CMK (cell line): ENCODE measurements around the gene FAM170B.

Experiments used
- DNase-seq: peaks from one replicate; pipeline ENCODE4 v3.0.0-alpha.2; 2010; ENCODE audit warnings: low read depth

Gene FAM170B

DNA sequence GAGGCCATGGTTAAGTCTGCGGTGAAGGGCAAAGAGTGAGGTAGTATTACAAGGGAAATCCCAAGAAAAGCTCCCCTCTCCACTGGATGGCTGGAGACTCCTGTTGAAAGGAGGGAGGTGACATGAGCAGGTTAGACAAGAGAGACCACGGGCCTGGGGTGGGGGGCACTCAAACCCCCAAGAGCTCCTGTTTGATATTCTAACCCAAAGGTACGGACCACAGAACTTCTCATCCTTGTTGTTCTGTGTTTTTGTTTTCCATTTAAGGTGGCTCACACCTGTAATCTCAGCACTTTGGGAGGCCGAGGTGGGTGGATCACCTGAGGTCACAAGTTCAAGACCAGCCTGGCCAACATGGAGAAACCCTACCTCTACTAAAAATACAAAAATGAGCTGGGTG lies 30.1 kb downstream of the FAM170B start:
- no peak for DNase-seq

DNA sequence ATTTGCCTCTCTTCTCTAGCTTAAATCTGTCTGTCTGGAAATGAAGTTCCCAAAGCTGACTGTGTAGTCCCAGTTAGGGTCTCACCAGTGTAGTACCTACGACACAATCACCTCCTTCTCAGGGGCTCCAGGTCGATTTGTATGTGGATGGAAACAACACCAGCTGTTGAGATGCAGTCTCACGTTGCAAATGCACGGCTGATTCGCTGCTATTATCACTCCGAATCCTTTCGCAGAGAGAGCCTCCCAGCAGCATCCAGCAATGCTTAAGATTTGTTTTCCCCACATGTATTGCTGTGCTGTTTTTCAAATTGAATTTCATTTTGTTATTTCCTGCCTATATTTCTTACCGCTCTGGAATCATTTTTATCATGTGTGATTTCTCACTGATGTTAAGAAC lies 34.8 kb downstream of the FAM170B start:
- no peak for DNase-seq

DNA sequence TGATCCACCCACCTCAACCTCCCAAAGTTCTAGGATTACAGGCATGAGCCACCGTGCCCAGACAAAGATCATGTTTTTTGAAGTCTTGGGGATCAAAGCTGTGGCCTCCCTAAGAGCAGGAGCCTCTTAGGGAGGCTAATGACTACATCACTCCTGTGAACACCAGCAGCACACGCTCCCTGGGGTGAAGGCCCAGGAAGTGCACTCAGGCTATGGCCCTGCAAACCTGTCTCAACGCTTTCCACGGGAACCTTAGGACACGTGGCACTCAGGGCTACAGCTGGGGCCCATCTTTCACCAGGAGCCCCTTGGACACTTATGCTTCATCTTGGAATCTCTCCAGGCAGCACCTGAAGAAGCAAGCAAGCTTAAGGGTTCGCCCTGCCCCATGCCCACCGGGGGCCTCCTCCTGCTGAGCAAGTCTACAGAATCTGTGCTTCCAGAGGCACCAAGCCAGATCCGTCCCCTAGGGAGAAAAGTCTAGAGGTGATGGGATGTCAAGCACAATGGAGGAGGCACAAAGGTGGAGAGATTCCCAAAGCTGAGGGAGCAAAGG lies 36.9 kb downstream of the FAM170B start:
- DNase-seq: no peak

- no peak for DNase-seq
These were observed 39.2 kb downstream of the FAM170B start for GRCh38 chr10:49094646-49095045.

GRCh38 chr10:49093922-49094321 lies 39.9 kb downstream of the FAM170B start:
- DNase-seq: no peak

DNA sequence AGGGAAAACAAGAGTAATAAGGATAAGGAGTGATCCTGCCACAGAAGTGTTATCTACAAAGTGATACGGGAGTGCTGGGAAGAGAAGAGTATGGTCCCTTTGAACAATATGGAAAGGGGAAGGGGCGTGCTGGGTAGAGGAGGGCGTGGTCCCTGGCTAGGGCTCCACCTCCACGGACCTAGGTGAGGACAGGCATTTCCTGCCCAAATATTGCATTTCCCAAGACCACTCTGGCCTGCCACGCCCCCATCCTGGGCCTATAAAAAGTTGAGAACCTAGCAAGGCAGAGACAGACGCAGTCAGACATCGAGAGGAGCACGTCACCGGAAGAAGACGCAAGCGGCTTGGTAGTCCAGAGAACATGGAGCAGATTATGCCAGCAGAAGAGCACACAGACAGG lies 41.3 kb downstream of the FAM170B start:
- no peak for DNase-seq

GRCh38 chr10:49091450-49092210 lies 42.2 kb downstream of the FAM170B start:
- no peak for DNase-seq

DNA sequence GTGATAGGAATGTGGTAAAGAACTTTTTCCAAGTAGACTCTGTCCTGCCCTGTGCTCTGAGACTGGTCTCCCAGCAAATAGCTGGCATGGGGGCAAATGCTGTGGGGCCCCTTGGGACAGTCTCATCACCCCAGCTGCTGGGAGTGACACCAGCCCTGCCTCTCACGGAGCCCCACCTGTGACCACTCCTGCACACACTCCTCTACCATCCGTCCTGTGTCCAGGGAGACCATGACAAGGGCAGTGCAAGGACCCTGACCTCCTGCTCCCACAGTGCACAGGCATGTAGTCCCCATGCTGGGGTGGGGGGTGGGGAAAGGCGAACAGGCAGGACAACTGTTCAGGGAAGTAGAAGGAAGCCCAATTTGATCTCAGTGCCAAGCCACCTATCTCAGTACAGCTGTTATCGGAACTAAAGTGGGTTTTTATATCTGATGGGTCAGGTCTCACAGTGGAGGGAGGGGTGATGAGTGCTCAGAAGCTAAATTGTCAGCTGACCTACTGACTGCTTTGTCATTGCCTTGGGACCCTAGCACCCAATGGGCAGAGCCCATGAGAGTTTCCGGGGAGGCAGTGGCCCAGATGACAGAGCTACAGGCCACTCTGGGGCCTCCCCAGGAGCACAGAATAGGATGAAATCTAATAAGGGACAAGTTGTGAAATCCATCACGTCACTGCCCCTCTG lies 43.0 kb downstream of the FAM170B start:
- DNase-seq: no peak

DNA sequence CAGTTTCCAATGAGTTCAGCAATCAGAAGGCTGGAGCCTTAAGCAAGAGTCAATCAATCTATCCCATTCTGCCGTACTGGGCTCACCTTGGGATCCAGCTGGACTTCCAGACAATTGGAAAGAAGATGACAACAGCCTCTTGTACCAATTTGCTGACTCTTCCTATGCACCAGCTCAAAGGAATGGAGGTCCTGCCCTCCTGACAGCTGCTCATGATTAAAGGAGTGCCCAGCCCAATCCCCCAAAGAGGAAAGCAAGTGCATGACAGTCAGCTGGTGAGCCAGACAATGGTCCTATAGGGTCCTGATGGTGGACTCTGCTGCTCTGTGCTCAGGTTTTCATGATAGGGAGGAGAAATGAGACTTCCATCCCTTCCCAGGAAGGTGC lies 43.6 kb downstream of the FAM170B start:
- DNase-seq: no peak

GRCh38 chr10:49089557-49090188 lies 44.1 kb downstream of the FAM170B start:
- DNase-seq: no peak

DNA sequence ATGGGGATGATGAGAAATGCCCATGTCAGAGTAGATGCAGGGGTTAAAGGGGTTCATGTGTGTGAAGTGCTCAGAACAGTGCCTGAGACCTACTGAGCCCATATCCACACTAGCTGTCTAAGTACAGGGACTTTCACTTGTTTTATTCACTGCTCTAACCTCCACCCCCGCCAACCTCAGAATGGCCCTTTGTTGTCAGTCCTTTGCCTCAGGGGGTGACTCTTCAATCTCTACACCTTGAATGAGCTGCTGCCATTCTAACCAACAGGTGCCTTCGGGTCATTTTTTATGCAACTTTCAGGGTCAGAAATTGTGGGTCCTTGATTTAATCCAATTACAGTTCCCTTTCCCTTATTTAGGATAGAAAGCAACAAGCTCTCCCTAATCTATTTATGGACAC lies 44.7 kb downstream of the FAM170B start:
- DNase-seq: no peak

DNA sequence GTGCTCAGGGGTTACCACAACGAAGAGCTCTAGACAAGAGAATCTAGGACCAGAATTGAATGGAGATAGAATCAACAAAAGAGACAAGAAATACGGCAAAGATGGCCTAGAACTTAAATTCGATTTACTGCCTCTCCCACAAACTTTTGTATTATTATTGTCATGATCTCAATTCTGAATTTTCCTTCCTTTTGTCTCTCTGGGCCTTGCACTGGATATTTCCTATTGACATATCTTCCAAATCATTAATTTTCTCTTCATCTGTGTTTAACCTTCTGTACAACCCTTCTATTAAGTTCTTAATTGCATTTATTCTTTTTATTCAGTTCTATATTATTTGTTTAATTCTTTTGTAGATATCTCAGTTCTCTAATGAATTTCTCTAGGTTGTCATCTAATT lies 46.9 kb downstream of the FAM170B start:
- DNase-seq: no peak

GRCh38 chr10:49083261-49083660 lies 50.6 kb downstream of the FAM170B start:
- no peak for DNase-seq

GRCh38 chr10:49082766-49083165 lies 51.1 kb downstream of the FAM170B start:
- no peak for DNase-seq

DNA sequence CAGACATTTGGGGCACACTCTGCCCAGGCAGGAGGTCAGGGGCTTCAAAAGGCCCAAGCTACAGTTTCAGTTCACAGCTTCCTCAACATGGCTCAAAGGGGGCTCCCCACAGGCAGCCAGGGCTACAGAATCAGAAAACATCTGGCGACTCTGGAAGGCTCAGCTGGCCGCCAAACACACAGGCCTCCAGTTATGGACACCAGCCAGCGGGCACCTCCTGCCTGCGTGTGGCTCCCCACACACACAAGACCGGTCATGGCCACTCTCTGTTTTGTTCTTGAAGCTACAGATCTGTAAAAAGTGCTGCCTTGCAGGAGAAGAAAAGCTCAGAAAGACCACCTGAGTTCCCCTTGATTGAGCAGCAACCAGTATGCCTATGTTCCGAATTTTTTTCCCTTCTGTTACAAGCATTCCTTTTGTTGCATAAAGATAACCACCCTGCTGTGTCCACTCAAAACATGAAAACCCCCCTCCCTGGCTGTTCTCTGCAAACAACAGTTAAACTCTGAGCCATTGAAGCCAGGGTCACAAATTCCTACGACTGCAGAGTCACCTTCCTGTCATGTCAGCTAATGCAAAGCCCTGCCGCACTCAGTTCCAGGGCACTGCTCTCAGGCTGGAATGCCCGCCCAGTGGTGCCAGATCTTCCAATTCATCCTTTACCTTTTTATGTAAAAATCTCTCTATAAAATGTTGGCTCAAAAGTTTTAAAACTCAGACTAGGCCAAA lies 52.1 kb downstream of the FAM170B start:
- no peak for DNase-seq
